Activated T-helper 1 cell treated with anti-CD3 and anti-CD28 coated beads, Interleukin-2, amount 50 U/mL, for 16 hours (primary cell): ENCODE results near the gene TRIM28.
A peak's percentile ranks its signal among the peaks of the same experiment; 100 is the strongest.
"Not testable (repeated sequence)": the region's sequence is repeated elsewhere in the genome, so short reads cannot be mapped to it uniquely, and the experiment has no call there.

Experiments
- DNase-seq, 2 donors: peaks; one replicate each; pipeline ENCODE4 v3.0.0-alpha.2; 2020; ENCODE audit warnings: low read depth in 1 of 2, low spot score in 1 of 2

The TRIM28 gene

DNA sequence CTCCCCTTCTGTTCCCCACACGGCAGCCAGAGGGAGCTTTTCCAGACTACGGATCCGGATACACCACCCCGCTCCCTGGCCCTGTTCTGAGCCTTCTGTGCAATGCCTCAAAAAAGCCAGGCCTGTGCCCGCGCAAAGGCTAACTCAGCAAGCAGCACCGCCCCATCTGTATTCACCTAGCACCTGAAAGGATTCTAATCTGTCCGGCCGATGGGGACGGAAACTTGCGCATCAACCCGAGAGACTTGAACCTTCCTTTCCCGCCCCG lies 24.8 kb upstream of the TRIM28 start:
- peak in 1 of 2 donors; percentile 23 for DNase-seq

DNA sequence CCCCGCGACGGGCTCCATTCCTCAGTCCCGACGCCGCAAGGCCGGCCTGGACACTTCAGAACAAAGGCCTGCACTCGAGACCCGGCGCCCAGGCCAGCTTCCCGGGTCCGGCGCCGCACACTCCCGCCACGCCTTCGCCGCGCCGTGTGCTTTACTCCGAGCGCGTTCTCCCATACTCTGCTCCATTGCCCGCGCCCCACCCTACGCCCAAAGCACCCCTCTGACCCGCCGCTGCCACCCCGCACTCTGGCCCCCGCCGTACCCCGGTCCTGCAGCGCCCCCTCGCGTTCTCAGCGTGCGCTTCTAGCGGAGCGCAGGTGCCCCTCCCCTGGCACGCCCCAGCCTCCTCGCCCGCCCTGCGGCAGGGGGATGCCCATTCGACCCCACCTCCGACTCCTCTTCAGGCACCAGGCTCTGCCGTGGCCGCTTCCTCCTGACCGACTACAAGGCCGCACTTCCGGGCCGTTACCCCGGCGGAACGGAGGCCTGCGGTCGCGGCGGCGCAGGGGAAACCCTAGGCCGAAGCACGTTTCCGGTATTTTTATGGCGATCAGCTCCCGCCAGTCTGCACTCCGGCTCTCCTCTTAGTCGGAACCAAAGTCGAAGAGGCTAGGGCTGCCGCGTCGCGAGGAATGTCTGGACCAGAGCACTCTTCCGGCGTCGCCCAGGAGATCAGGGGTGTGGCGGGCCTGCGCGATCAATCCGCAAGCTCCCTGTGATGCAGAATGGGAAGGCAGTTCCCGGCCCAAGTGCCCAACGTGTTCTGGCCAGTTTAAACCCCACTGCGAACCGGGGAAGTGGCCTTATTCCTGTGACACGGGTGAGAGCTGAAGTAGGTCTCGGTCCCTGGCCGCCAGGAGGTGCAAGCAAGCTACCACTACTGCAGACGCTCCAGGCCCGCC lies 24.3 kb upstream of the TRIM28 start, which contains the start of gene ZBTB45:
Gene ZBTB45, minus strand, starts transcription at position 456 of the 902 bp plus-strand sequence. CDS start 2,137 bp downstream, outside the sequence.
- DNase-seq = peak; percentile 66 to 81

DNA sequence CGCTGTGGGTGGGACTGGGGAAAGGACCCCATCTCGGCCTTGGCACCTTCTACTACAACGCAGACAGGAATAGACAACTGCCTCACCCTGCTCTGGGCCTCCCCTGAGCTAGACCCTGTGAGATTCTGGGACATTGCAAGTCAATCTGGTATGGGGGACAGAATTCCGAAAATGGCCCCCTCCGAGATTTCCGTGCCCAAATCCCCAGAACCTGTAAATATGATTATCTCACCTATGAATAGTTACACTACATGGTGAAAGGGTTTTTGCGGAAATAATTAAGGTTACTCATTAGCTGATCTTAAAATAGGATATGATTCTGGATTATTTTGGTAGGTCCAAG lies 23.6 kb upstream of the TRIM28 start:
- DNase-seq = no peak

DNA sequence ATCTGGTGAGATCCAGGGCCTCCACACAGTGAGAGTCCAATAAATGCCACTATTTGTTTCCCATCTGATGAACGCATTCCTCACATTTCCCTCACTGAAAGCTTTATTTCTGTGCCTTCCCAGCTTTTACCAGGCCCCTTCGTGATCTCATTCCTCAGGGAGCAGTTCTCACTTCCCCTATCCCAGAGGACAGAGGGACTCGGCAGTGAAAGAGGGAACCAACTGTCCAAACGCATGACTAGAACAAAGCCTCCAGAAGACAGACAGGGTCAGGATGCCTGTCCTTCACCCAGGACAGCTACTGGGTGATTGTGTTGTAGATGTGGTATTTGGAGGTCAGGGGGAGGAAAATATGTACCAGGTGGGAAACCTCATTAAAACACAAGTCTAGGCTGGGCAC lies 22.2 kb upstream of the TRIM28 start:
- DNase-seq = no peak

DNA sequence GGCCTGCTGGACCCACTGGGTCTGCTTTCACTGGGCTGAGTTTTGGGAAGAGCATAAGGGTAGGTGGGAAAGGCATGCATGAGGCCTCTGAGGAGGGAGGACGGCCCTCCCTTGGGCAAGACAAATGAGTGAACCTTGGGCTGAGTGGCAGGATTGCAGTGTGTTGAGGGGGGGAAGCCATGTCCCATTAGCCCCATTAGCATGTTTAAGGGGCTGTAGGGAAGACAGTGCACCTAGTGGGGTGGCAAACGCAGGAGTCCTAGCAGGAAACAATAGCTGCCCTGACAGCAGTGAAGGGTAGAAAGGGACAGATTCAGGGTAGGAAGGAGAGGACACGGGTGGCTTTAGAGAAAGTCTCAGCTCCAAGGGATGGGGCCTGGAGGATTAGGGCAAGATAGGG lies 21.2 kb upstream of the TRIM28 start:
- DNase-seq = no peak

DNA sequence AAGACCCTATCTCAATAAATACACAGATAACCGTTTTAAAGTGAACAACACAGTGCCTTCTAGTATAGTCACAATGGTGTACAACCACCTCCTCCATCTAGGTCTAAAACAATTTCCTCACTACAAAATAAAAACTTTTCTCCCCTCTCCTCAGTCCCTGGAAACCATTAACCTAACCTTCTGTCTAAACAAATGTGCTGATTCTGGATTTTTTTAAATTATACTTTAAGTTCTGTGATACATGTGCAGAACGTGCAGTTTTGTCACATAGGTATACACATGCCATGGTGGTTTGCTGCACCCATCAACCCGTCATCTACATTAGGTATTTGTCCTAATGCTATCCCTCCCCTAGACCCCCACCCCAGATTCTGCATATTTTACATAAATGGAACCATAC lies 14.5 kb upstream of the TRIM28 start:
- no peak for DNase-seq

DNA sequence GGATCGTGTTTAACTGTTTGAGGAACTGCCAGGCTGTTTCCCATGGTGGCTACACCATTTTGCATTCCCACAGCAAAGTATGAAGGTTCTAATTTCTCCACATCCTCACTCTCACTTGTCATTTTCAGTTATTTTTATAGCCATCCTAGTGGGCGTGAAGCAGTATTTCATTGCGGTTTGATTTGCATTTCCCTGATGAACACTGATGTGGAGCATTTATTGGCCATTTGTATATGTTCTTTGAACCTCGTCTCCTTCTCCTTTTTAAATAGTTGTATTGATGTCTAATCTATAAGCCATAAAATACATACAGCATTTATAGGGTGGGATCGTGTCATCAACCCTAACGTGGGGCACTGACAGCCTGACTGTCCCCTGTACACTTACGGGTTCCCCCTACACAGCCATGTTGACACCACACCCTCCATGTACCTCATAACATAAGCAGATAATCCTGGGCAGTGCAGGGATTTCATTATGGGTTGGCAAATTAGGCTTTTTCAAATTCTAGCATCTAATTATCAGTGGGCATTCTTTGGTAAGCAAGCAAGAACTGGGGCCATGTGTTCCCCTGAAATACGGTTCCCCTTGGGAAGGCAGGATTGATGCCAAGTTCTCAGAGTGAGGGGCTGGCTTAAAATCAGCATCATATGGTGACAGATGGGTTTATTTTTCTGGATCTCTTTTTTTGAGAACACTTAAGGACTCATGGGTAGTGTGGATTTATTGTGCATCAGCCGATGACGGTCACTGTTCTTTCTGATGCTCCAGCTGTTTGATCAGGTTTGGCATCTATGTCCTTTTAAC lies 12.6 kb upstream of the TRIM28 start:
- no peak for DNase-seq

DNA sequence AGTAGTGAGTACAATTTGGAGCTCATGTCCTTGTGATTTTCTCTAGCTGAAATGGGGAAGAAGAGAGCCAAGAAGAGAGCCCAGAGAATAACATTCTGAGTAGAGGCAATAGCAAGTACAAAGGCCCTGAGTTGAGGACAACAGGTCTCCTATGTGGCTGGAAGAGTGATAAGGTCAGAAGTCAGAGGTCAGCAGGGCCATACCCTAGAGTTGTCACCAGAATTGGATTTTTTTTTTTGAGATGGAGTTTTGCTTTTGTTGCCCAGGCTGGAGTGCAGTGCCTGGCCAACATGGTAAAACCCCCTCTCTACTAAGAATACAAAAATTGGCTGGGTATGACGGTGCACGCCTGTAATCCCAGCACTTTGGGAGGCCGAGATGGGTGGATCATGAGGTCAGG lies 8.0 kb upstream of the TRIM28 start:
- no peak for DNase-seq

DNA sequence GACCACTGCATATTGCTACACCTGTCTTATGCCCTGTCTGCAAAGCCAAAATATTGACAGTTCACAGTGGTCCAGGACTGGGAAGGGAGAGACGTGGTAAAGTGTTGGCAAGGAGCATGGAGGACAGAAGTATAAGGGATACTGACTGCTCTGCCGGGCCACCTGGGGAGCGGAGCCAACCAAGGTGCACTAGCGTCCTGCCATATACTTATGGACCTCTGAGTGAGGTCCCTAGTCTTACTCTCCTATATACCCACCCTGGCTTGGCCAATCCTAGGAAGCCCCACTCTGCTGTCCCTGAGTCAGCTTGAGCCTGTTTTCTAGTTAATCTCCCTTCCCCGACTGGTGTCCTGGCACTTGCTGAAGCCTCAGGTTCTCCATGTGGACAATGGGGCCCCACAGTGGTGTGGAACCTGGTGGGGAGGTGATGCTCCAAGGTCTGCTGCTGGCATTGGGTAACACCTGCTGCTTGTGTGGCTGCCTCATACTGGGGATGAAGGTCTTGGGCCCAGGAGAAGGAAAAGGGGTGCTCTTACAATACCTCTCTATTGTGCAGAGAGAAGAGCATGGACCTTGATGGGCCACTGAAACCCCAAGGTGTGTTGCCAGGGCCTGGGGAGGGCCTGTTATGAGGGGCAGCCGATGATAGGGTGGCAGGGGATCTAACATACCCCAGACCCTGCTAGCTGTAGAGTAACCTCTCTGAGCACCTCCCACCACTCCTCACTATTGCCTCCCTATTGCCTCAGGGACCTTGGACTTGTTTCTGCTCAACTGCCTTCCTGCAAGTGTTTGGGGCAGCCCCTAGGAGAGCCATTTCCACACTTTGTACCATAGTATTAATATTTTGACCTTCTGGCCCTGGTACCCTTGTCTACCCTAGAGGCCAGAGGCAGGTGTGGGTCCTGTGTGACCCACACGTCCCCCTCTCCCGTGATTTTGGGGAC lies 6.7 kb upstream of the TRIM28 start:
- no peak for DNase-seq

DNA sequence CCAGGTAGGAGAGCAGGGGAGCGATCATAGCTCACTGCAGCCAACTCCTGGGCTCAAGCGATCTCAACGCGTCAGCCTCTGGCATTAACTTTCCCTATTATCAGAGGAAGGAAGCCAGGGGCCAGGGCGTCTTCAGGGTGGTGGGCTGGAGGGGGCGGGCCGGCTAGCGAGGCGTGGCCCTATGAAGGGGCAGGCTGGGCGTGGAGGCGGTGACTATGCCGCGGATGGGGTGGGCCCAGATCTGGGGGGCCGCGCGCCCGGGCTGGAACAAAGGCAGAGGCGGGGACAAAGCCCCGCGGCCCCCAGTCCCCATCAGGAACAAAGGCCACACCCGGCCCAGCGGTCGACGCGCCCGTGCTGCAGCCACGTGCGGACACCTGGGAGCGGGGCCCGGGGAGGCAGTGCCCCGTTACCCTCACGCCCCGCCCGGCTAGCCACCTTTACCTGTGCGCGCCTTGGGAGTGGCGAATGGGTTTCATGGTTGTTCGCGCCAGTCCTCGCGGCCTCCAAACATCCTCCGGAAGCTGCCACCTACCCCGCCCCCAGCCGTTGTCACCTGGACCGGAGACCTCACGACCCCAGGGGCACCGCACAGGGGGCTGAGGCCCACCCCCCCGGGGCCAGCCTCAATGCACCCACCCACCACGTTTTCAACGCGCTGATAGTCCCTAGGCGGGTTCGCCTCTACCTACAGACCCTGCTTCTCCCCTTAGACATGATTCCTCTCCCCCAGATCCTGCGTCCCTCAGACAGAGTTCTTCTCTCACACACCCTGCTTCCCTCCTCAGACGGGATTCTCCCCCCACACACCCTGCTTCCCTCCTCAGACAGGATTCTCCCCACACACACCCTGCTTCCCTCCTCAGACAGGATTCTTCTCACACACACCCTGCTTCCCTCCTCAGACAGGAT lies 5.4 kb upstream of the TRIM28 start:
- DNase-seq = no peak

DNA sequence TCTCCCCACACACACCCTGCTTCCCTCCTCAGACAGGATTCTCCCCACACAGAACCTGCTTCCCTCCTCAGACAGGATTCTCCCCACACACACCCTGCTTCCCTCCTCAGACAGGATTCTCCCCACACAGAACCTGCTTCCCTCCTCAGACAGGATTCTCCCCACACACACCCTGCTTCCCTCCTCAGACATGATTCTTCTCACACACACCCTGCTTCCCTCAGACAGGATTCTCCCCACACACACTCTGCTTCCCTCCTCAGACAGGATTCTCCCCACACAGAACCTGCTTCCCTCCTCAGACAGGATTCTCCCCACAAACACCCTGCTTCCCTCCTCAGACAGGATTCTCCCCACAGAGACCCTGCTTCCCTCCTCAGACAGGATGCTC lies 4.7 kb upstream of the TRIM28 start:
- DNase-seq = not testable (repeated sequence)

DNA sequence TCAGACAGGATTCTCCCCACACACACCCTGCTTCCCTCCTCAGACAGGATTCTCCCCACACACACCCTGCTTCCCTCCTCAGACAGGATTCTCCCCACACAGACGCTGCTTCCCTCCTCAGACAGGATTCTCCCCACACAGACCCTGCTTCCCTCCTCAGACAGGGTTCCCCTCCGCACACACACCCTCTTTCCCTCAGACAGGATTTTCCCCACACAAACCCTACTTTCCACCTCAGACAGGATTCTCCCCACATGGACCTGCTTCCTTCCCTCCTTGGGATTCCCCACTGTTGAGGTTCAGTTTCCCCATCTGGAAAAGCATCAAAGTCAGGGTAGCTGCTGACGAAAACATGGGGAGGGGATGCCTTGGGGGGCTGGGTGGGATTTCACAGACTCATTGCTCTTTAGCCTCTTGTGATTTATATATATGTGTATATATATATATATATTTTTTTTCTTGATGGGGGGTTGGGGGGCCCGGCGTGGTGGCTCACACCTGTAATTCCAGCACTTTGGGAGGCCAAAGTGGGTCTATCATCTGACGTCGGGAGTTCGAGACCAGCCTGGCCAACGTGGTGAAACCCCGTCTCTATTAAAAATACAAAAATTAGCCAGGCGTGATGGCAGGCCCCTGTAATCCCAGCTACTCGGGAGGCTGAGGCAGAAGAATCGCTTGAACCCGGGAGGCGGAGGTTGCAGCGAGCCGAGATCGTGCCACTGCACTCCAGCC lies 1.1 kb upstream of the TRIM28 start:
- not testable (repeated sequence) for DNase-seq

DNA sequence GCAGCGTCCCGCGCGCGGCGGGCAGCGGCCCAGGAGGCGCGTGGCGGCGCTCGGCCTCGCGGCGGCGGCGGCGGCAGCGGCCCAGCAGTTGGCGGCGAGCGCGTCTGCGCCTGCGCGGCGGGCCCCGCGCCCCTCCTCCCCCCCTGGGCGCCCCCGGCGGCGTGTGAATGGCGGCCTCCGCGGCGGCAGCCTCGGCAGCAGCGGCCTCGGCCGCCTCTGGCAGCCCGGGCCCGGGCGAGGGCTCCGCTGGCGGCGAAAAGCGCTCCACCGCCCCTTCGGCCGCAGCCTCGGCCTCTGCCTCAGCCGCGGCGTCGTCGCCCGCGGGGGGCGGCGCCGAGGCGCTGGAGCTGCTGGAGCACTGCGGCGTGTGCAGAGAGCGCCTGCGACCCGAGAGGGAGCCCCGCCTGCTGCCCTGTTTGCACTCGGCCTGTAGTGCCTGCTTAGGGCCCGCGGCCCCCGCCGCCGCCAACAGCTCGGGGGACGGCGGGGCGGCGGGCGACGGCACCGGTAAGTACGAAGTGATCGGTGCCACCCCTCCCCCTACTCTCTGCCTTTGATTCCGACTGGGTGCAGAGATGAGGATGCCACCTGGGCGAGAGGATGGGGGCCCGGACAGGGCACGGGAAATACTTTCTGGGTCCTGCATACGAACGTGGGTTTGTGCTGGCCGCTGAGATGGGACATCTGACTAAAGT lies 874 bp downstream of the TRIM28 start:
- peak; percentile 50 to 71 for DNase-seq

DNA sequence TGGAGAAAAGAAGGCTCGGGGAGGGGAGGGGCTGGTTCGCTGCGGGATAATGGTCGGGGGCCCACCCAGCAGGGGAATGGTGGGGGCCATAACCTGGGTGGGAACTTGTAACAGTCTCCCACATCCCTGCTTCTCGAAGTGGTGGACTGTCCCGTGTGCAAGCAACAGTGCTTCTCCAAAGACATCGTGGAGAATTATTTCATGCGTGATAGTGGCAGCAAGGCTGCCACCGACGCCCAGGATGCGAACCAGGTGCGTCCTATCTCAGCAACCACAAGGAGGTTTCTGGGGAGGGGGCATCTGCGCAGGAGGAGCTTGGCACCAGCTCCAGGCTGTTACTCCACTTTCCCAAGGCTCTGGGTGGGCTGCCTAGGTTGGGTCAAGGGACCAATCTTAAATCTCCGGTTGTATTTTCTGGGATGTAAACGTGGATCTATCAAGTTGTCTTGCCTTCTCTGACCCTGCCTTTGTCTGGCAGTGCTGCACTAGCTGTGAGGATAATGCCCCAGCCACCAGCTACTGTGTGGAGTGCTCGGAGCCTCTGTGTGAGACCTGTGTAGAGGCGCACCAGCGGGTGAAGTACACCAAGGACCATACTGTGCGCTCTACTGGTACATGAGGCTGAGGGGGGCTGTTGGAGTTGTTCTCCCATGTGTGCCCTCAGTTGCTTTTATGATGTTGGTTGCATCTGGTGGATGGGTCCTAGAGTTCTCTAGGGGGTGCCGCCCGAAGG lies 1.6 kb downstream of the TRIM28 start:
- DNase-seq = no peak

DNA sequence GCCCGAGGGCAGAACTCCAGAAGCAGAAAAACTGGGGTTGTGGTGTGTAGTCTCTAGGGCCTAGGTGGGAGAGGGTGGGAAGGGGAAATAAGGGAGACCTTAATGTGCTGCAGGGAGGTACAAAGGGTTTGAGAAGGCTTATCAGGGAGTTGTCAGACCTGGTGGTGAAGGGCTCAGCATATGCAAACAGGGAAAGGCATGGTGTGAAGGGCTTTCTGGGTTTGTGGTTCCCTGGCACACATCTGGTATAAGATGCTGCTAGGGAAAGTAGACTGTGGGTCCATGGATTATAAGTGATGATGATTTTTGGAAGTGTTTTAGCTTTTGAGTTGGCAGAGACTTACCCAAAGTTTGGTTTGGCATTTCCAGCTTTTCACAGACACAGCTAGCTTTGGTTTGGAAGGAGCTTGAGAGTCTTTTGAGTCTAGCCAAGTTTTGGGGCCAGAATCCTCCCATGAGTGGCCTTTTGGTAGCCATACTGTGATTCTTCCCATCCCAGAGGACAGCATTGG lies 2.2 kb downstream of the TRIM28 start:
- DNase-seq = no peak

DNA sequence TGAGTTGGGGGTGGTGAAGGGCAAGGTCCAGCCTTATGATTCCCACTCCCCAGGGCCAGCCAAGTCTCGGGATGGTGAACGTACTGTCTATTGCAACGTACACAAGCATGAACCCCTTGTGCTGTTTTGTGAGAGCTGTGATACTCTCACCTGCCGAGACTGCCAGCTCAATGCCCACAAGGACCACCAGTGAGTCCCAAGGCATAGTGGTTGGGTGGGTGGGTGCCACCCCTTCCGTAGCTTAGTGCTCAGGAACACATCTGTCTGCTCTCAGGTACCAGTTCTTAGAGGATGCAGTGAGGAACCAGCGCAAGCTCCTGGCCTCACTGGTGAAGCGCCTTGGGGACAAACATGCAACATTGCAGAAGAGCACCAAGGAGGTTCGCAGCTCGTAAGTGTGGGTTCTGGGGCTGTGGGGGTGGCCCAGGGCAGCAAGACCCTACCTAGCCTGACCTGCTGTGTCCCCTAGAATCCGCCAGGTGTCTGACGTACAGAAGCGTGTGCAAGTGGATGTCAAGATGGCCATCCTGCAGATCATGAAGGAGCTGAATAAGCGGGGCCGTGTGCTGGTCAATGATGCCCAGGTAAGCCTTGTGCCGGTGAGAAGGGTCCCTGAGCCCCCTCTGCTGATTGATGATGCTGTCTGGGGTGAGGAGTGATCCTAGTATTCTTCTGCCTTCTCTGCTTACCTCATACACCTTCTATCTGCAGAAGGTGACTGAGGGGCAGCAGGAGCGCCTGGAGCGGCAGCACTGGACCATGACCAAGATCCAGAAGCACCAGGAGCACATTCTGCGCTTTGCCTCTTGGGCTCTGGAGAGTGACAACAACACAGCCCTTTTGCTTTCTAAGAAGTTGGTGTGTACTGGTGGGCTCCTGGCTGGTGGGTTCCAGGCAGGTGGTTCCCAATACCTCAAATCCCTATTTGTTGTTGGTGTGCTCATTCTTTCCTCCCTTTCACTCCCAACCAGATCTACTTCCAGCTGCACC lies 3.8 kb downstream of the TRIM28 start:
- no peak for DNase-seq
